Vagina (tissue), 2 donors: Measurements from ENCODE around the gene MEPE. TPM values are rescaled to one million over a fixed set of nuclear protein-coding genes. Genes with fewer than 3 reads are reported as not detected.

Source experiments
- DNase-seq, 2 donors: peaks; one replicate each; pipeline ENCODE4 v3.0.0-alpha.2; 2017; ENCODE audit errors: extremely low spot score in 2 of 2
- H3K27ac ChIP-seq: fragments of 200-600 bp; sonication (generic); one replicate; pipeline ENCODE4 v1.5.1; 2019
- H3K27me3 ChIP-seq: fragments of 200-600 bp; sonication (generic); one replicate; pipeline ENCODE4 v1.5.1; 2019
- H3K36me3 ChIP-seq, 2 donors: fragments of 200-600 bp; sonication (generic); one replicate each; pipeline ENCODE4 v1.5.1; 2017 to 2019
- H3K4me1 ChIP-seq: fragments of 200-600 bp; sonication (generic); one replicate; pipeline ENCODE4 v1.5.1; 2019
- H3K4me3 ChIP-seq, 2 donors: fragments of 200-600 bp; sonication (generic); 1 replicate in 1 of 2; 2 replicates in 1 of 2; pipeline ENCODE4 v1.5.1; 2016 to 2019
- H3K9me3 ChIP-seq: fragments of 200-600 bp; sonication (generic); one replicate; pipeline ENCODE4 v1.5.1; 2019
- POLR2A ChIP-seq, 2 donors: fragments of 450-650 bp; IDR thresholded peaks; one replicate each; pipeline ENCODE4 v1.6.1; 2017; ENCODE audit warnings: antibody characterized with exemption in 2 of 2, mild to moderate bottlenecking in 2 of 2, moderate library complexity in 2 of 2
- POLR2AphosphoS5 ChIP-seq, 2 donors: sonication (generic); formaldehyde crosslinking; IDR thresholded peaks; one replicate each; pipeline ENCODE4 v1.9.0; 2017; ENCODE audit warnings: antibody characterized with exemption in 2 of 2, mild to moderate bottlenecking in 2 of 2, low read depth in 1 of 2; ENCODE audit not compliant: insufficient read depth in 1 of 2
- intact Hi-C: fragments of 100-400 bp; cut with DNase I; formaldehyde crosslinking; loops from one replicate; pipeline ENCODE4 v1.15.1; 2023
- total RNA-seq: library from RNA; depleted of rRNA; stranded (reverse); fragments of >200 nt; gene quantifications from one replicate; pipeline ENCODE4 v1.2.3, GENCODE V29; 2016
- TF ChIP-seq, protein P1 (sequence below), 3 experiments: fragments of 450-650 bp in 2 of 3; fragments of 200-600 bp in 1 of 3; sonication (generic) in 1 of 3; IDR thresholded peaks; one replicate each; pipeline ENCODE4 v1.5.1; 2017 to 2019; ENCODE audit warnings: antibody characterized with exemption in 3 of 3, mild to moderate bottlenecking in 2 of 3, moderate library complexity in 2 of 3

Gene MEPE
- total RNA-seq, 1 donor from 2014 or later, result not detected

GRCh38 chr4:87846226-87846625, 13.5 kb downstream of the MEPE start:
- H3K27me3 ChIP-seq, result no peaks in the 10 kb centered on the region
- H3K36me3 ChIP-seq, result no peaks in the 10 kb centered on the region
- intact Hi-C loops, result loop anchor here (10.0 kb wide), 3 partner anchors 171 to 471 kb away; no protein-coding TSS in a partner anchor
- TF ChIP-seq POLR2AphosphoS5 (IDR thresholded peaks at IDR 0.05; ENCODE audit: insufficient read depth in 1 of 2, low read depth in 1 of 2) (no peak), POLR2A (IDR thresholded peaks at IDR 0.05) (no peak)
- TF ChIP-seq, protein P1, sequence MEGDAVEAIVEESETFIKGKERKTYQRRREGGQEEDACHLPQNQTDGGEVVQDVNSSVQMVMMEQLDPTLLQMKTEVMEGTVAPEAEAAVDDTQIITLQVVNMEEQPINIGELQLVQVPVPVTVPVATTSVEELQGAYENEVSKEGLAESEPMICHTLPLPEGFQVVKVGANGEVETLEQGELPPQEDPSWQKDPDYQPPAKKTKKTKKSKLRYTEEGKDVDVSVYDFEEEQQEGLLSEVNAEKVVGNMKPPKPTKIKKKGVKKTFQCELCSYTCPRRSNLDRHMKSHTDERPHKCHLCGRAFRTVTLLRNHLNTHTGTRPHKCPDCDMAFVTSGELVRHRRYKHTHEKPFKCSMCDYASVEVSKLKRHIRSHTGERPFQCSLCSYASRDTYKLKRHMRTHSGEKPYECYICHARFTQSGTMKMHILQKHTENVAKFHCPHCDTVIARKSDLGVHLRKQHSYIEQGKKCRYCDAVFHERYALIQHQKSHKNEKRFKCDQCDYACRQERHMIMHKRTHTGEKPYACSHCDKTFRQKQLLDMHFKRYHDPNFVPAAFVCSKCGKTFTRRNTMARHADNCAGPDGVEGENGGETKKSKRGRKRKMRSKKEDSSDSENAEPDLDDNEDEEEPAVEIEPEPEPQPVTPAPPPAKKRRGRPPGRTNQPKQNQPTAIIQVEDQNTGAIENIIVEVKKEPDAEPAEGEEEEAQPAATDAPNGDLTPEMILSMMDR (IDR thresholded peaks at IDR 0.05), result no peak
- H3K4me1 ChIP-seq, result no peaks in the 10 kb centered on the region
- DNase-seq, result no peak
- no peak overlapping the region for H3K27ac ChIP-seq
- no peak overlapping the region for H3K4me3 ChIP-seq
- H3K9me3 ChIP-seq, result no peaks in the 10 kb centered on the region

GRCh38 chr4:87848622-87849351, 16.0 kb downstream of the MEPE start:
- H3K27ac ChIP-seq, result no peak overlapping the region

DNA sequence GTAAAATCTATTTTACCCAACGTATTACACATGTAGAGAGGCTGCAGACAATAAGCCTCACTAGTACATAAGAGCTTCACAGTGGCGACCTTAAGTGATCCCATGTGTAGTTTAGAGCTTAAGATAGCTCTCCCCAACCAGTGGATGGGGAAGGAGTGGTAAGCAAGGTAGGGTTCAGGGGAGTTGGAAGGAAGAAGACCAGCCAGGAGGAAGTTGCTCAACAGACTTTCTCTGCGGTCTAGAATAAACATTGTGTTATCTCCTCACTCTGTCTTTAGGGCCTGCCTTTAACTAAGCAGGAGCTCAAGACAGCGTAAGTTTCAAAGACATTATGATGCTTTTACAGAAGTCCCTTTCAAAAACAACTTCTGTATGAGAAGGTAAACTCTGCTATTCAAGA, 16.8 kb downstream of the MEPE start:
- intact Hi-C loops, result loop anchor here (10.0 kb wide), 3 partner anchors 175 to 475 kb away; no protein-coding TSS in a partner anchor
- no peaks in the 10 kb centered on the region for H3K4me1 ChIP-seq
- H3K27ac ChIP-seq, result no peak overlapping the region
- H3K4me3 ChIP-seq, result no peak overlapping the region
- DNase-seq, result no peak
- H3K27me3 ChIP-seq, result no peaks in the 10 kb centered on the region
- no peak for TF ChIP-seq POLR2AphosphoS5 (IDR thresholded peaks at IDR 0.05; ENCODE audit: insufficient read depth in 1 of 2, low read depth in 1 of 2)
- TF ChIP-seq, protein P1 (IDR thresholded peaks at IDR 0.05), result no peak
- no peak for TF ChIP-seq POLR2A (IDR thresholded peaks at IDR 0.05)
- H3K9me3 ChIP-seq, result no peaks in the 10 kb centered on the region
- no peaks in the 10 kb centered on the region for H3K36me3 ChIP-seq

More at GRCh38 chr4:87848622-87849351, 16.0 kb downstream of the MEPE start:
- no peaks in the 10 kb centered on the region for H3K9me3 ChIP-seq
- no peak for DNase-seq
- peak overlapping the region in 1 of 2 donors; percentile 14 for H3K4me3 ChIP-seq
- intact Hi-C loops, result loop anchor here (10.0 kb wide), 3 partner anchors 174 to 474 kb away; no protein-coding TSS in a partner anchor
- TF ChIP-seq POLR2AphosphoS5 (IDR thresholded peaks at IDR 0.05; ENCODE audit: insufficient read depth in 1 of 2, low read depth in 1 of 2), result no peak
- TF ChIP-seq, protein P1 (IDR thresholded peaks at IDR 0.05), result peak; percentile 25 to 58 (median 53)
- no peaks in the 10 kb centered on the region for H3K36me3 ChIP-seq
- H3K27me3 ChIP-seq, result no peaks in the 10 kb centered on the region
- no peaks in the 10 kb centered on the region for H3K4me1 ChIP-seq

DNA sequence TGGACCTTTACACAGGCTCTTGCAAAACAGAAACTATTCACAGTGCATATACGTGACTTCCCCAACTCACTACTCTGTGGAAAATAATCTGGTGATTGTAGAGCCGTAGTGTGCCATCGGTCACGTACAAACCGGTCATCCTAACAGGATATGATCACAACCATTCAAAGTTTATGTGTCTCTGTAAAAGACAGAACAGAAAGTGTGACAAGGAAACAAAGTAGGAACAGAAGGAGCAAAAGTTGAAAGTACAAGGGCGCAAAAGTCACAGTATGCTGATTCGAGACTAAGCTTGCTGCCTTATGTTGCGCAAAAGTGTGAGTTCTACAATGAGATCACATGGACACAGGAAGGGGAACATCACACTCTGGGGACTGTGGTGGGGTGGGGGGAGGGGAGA, 18.6 kb downstream of the MEPE start:
- H3K4me3 ChIP-seq, result no peak overlapping the region
- no peak for DNase-seq
- no peaks in the 10 kb centered on the region for H3K36me3 ChIP-seq
- H3K27ac ChIP-seq, result no peak overlapping the region
- H3K4me1 ChIP-seq, result peaks cover 8% of the 10 kb centered on the region
- TF ChIP-seq POLR2AphosphoS5 (IDR thresholded peaks at IDR 0.05; ENCODE audit: insufficient read depth in 1 of 2, low read depth in 1 of 2) (no peak), POLR2A (IDR thresholded peaks at IDR 0.05) (no peak)
- no peaks in the 10 kb centered on the region for H3K9me3 ChIP-seq
- intact Hi-C loops, result no loop called here
- no peaks in the 10 kb centered on the region for H3K27me3 ChIP-seq

DNA sequence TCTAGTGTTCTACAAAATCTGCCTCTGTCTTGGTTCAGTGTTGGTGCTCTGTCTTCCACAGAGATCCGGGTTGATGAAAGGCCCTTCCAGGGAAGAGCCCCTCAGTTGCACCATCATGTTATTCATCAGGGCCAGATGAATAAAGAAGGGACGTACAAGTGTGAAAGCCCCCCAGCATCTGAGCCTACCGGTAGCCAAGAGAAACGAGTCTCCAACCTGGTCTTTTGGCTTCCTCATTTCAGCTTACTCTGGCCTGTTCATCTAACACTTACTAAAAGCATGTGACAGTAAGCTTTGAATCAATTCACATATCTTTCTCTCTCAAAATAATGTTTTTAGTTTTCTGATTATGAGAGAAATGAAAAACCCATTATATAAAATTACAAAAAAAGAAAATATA, 19.2 kb downstream of the MEPE start:
- DNase-seq, result no peak
- H3K4me1 ChIP-seq, result peaks cover 8% of the 10 kb centered on the region
- no peak overlapping the region for H3K27ac ChIP-seq
- H3K9me3 ChIP-seq, result no peaks in the 10 kb centered on the region
- H3K36me3 ChIP-seq, result no peaks in the 10 kb centered on the region
- H3K27me3 ChIP-seq, result no peaks in the 10 kb centered on the region
- intact Hi-C loops, result no loop called here
- H3K4me3 ChIP-seq, result no peak overlapping the region
- TF ChIP-seq, protein P1 (IDR thresholded peaks at IDR 0.05), result no peak
- TF ChIP-seq POLR2AphosphoS5 (IDR thresholded peaks at IDR 0.05; ENCODE audit: insufficient read depth in 1 of 2, low read depth in 1 of 2), result no peak
- TF ChIP-seq POLR2A (IDR thresholded peaks at IDR 0.05), result no peak
